ENCODE measurements around the gene U2AF2.
A peak's percentile ranks its signal among the peaks of the same experiment; 100 is the strongest.

U2AF2 gene

DNA sequence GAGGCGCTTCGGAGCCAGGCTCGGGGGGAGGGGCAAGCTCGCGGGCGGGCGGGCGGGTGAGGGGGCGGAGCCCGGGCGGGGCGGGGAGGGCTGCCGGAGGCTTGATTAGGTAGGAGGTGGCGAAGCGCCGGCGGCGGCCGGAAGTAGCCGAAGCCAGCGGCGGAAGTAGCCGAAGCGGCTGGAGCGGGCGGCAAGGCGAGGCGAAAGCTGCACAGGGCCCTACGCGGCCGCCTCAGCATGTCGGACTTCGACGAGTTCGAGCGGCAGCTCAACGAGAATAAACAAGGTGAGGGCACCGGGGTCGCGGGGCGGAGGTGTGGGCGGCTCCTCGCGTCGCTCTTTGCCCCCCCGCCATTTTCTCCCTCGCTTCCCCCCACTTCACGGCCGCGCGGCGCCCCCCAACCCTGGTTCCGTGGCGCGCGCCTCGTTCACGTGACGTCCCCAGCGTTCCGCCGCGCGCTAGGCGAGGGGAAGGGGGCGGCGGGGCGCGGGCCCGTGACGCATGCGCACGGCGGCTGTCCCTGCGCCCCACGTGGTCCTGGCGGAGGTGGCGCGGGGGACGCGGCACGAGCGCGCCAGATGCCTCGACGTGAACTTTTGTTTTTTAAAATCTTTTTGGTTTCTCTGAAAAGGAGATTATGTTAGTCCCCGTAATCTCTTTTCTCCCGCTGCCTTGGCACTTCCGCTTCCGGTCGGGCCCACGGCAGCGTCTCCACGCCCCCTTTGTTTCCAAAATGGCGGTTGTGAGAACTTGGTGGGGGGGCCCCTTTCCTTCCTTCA is at the start of gene U2AF2 (continued):
- TF ChIP-seq SP3 (tag by site-specific recombination; IDR thresholded peaks at IDR 0.05) (peak; percentile 50; the same call in 1 of the 2 replicates), YY2 (tag by site-specific recombination; IDR thresholded peaks at IDR 0.05) (peak; percentile 52; the same call in 1 of the 2 replicates), PRDM1 (tag by site-specific recombination; IDR thresholded peaks at IDR 0.05) (peak; percentile 71), SP2 (tag by site-specific recombination; IDR thresholded peaks at IDR 0.05) (peak; percentile 33; the same call in 1 of the 2 replicates), ZNF629 (tag by site-specific recombination; IDR thresholded peaks at IDR 0.05) (peak; percentile 72), ZNF202 (tag by site-specific recombination; IDR thresholded peaks at IDR 0.05; ENCODE audit: borderline replicate concordance) (no peak), ZNF596 (tag by site-specific recombination; IDR thresholded peaks at IDR 0.05) (0 out of 2 replicates have a peak, but pooled peaks have one; percentile 23), BCL11B (tag by site-specific recombination; IDR thresholded peaks at IDR 0.05; ENCODE audit: low read depth) (0 out of 2 replicates have a peak, but pooled peaks have one; percentile 22), ZNF501 (tag by site-specific recombination; IDR thresholded peaks at IDR 0.05) (peak; percentile 77), HOXD13 (CRISPR knock-in tag; IDR thresholded peaks at IDR 0.05; ENCODE audit: borderline replicate concordance) (no peak), EGR2 (tag by site-specific recombination; IDR thresholded peaks at IDR 0.05; ENCODE audit: low read depth) (0 out of 2 replicates have a peak, but pooled peaks have one; percentile 29), ZNF843 (tag by site-specific recombination; IDR thresholded peaks at IDR 0.05) (peak; percentile 49; the same call in 1 of the 2 replicates), ZNF248 (tag by site-specific recombination; IDR thresholded peaks at IDR 0.05) (no peak), ZNF324 (tag by site-specific recombination; IDR thresholded peaks at IDR 0.05) (peak; percentile 64; the same call in 1 of the 2 replicates), ZBTB21 (tag by site-specific recombination; IDR thresholded peaks at IDR 0.05) (peak; percentile 37; the same call in 1 of the 2 replicates), ZNF600 (tag by site-specific recombination; IDR thresholded peaks at IDR 0.05) (no peak), ZNF768 (tag by site-specific recombination; IDR thresholded peaks at IDR 0.05) (peak; percentile 20; the same call in 1 of the 2 replicates), ZNF707 (tag by site-specific recombination; IDR thresholded peaks at IDR 0.05) (no peak)
- TF ChIP-seq, protein P1, sequence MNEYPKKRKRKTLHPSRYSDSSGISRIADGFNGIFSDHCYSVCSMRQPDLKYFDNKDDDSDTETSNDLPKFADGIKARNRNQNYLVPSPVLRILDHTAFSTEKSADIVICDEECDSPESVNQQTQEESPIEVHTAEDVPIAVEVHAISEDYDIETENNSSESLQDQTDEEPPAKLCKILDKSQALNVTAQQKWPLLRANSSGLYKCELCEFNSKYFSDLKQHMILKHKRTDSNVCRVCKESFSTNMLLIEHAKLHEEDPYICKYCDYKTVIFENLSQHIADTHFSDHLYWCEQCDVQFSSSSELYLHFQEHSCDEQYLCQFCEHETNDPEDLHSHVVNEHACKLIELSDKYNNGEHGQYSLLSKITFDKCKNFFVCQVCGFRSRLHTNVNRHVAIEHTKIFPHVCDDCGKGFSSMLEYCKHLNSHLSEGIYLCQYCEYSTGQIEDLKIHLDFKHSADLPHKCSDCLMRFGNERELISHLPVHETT (tag by site-specific recombination; IDR thresholded peaks at IDR 0.05) = 0 out of 2 replicates have a peak, but pooled peaks have one; percentile 20
- TF ChIP-seq, protein P2, sequence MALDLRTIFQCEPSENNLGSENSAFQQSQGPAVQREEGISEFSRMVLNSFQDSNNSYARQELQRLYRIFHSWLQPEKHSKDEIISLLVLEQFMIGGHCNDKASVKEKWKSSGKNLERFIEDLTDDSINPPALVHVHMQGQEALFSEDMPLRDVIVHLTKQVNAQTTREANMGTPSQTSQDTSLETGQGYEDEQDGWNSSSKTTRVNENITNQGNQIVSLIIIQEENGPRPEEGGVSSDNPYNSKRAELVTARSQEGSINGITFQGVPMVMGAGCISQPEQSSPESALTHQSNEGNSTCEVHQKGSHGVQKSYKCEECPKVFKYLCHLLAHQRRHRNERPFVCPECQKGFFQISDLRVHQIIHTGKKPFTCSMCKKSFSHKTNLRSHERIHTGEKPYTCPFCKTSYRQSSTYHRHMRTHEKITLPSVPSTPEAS (tag by site-specific recombination; IDR thresholded peaks at IDR 0.05) = peak; percentile 46; the same call in 1 of the 2 replicates
- TF ChIP-seq, protein P3, sequence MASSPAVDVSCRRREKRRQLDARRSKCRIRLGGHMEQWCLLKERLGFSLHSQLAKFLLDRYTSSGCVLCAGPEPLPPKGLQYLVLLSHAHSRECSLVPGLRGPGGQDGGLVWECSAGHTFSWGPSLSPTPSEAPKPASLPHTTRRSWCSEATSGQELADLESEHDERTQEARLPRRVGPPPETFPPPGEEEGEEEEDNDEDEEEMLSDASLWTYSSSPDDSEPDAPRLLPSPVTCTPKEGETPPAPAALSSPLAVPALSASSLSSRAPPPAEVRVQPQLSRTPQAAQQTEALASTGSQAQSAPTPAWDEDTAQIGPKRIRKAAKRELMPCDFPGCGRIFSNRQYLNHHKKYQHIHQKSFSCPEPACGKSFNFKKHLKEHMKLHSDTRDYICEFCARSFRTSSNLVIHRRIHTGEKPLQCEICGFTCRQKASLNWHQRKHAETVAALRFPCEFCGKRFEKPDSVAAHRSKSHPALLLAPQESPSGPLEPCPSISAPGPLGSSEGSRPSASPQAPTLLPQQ (tag by site-specific recombination; IDR thresholded peaks at IDR 0.05) = peak; percentile 86; the same call in 1 of the 2 replicates
- TF ChIP-seq, protein P4, sequence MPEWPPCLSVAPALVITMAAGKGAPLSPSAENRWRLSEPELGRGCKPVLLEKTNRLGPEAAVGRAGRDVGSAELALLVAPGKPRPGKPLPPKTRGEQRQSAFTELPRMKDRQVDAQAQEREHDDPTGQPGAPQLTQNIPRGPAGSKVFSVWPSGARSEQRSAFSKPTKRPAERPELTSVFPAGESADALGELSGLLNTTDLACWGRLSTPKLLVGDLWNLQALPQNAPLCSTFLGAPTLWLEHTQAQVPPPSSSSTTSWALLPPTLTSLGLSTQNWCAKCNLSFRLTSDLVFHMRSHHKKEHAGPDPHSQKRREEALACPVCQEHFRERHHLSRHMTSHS (tag by site-specific recombination; IDR thresholded peaks at IDR 0.05) = no peak
- TF ChIP-seq, protein P5, sequence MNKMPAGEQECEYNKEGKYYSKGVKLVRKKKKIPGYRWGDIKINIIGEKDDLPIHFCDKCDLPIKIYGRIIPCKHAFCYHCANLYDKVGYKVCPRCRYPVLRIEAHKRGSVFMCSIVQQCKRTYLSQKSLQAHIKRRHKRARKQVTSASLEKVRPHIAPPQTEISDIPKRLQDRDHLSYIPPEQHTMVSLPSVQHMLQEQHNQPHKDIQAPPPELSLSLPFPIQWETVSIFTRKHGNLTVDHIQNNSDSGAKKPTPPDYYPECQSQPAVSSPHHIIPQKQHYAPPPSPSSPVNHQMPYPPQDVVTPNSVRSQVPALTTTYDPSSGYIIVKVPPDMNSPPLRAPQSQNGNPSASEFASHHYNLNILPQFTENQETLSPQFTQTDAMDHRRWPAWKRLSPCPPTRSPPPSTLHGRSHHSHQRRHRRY (tag by site-specific recombination; IDR thresholded peaks at IDR 0.05) = peak; percentile 89; the same call in 1 of the 2 replicates
- TF ChIP-seq, protein P6, sequence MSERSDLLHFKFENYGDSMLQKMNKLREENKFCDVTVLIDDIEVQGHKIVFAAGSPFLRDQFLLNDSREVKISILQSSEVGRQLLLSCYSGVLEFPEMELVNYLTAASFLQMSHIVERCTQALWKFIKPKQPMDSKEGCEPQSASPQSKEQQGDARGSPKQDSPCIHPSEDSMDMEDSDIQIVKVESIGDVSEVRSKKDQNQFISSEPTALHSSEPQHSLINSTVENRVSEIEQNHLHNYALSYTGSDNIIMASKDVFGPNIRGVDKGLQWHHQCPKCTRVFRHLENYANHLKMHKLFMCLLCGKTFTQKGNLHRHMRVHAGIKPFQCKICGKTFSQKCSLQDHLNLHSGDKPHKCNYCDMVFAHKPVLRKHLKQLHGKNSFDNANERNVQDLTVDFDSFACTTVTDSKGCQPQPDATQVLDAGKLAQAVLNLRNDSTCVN (tag by site-specific recombination; optimal IDR thresholded peaks at IDR 0.05) = peak; percentile 96
- TF ChIP-seq, protein P7, sequence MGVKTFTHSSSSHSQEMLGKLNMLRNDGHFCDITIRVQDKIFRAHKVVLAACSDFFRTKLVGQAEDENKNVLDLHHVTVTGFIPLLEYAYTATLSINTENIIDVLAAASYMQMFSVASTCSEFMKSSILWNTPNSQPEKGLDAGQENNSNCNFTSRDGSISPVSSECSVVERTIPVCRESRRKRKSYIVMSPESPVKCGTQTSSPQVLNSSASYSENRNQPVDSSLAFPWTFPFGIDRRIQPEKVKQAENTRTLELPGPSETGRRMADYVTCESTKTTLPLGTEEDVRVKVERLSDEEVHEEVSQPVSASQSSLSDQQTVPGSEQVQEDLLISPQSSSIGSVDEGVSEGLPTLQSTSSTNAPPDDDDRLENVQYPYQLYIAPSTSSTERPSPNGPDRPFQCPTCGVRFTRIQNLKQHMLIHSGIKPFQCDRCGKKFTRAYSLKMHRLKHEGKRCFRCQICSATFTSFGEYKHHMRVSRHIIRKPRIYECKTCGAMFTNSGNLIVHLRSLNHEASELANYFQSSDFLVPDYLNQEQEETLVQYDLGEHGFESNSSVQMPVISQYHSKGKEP (tag by site-specific recombination; IDR thresholded peaks at IDR 0.05) = no peak
- TF ChIP-seq, protein P8, sequence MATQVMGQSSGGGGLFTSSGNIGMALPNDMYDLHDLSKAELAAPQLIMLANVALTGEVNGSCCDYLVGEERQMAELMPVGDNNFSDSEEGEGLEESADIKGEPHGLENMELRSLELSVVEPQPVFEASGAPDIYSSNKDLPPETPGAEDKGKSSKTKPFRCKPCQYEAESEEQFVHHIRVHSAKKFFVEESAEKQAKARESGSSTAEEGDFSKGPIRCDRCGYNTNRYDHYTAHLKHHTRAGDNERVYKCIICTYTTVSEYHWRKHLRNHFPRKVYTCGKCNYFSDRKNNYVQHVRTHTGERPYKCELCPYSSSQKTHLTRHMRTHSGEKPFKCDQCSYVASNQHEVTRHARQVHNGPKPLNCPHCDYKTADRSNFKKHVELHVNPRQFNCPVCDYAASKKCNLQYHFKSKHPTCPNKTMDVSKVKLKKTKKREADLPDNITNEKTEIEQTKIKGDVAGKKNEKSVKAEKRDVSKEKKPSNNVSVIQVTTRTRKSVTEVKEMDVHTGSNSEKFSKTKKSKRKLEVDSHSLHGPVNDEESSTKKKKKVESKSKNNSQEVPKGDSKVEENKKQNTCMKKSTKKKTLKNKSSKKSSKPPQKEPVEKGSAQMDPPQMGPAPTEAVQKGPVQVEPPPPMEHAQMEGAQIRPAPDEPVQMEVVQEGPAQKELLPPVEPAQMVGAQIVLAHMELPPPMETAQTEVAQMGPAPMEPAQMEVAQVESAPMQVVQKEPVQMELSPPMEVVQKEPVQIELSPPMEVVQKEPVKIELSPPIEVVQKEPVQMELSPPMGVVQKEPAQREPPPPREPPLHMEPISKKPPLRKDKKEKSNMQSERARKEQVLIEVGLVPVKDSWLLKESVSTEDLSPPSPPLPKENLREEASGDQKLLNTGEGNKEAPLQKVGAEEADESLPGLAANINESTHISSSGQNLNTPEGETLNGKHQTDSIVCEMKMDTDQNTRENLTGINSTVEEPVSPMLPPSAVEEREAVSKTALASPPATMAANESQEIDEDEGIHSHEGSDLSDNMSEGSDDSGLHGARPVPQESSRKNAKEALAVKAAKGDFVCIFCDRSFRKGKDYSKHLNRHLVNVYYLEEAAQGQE (tag by site-specific recombination; IDR thresholded peaks at IDR 0.05) = 0 out of 2 replicates have a peak, but pooled peaks have one; percentile 12

All from HEK293 (cell line).